ENCODE data around the gene ZBTB38. TPM values are rescaled to one million over a fixed set of nuclear protein-coding genes. Genes with fewer than 3 reads are reported as not detected.

ZBTB38 gene
- total RNA-seq, 1 experiment from 2014 or later = 21.8 TPM

DNA sequence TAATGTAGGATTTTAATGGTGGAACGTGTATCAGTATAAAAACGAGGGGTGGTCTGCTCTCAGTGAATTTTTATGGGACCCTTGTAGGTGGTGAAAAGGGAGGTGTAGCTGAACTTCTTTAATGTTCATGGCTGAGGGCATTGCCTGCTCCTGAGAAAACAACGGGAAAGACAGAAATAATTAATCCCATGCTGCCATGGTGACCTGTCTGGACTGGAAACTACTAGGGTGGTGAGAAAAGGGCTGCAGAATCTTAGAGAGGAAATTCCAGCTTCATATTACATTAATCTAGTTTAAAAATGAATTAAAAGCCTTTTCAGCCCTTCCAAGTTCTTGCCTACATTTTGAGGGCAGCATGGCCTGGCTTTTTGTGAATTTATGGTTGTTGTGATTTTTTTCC, 47.6 kb downstream of the ZBTB38 start:
- Histone ChIP-seq H3K9me2 (ENCODE audit: insufficient read depth) (no peaks in the 10 kb centered on the region), H3K27me3 (ENCODE audit: insufficient read depth, low read depth) (no peaks in the 10 kb centered on the region), H4K20me1 (ENCODE audit: insufficient read depth) (no peaks in the 10 kb centered on the region), H3K9me3 (ENCODE audit: insufficient read depth, low read depth) (no peaks in the 10 kb centered on the region), H3K4me2 (no peak overlapping the region), H2AFZ (no peak overlapping the region), H3K27ac (no peak overlapping the region), H3F3A (ENCODE audit: insufficient read depth, low read depth) (no peaks in the 10 kb centered on the region), H3K79me2 (ENCODE audit: low read depth) (no peaks in the 10 kb centered on the region), H3K4me1 (replicated peaks; ENCODE audit: insufficient read depth) (peaks cover 20% of the 10 kb centered on the region), H3K4me3 (no peak overlapping the region), H3K36me3 (ENCODE audit: low read depth) (no peaks in the 10 kb centered on the region)
- ChIA-PET CTCF (no interaction called here), POLR2A (ENCODE audit: unreplicated experiment) (no interaction called here)
- intact Hi-C loops (cut with micrococcal nuclease; ENCODE audit: unreplicated experiment) = no loop called here
- no TSS peak for BruUV-seq (replicated peaks)
- TF ChIP-seq, protein P1, sequence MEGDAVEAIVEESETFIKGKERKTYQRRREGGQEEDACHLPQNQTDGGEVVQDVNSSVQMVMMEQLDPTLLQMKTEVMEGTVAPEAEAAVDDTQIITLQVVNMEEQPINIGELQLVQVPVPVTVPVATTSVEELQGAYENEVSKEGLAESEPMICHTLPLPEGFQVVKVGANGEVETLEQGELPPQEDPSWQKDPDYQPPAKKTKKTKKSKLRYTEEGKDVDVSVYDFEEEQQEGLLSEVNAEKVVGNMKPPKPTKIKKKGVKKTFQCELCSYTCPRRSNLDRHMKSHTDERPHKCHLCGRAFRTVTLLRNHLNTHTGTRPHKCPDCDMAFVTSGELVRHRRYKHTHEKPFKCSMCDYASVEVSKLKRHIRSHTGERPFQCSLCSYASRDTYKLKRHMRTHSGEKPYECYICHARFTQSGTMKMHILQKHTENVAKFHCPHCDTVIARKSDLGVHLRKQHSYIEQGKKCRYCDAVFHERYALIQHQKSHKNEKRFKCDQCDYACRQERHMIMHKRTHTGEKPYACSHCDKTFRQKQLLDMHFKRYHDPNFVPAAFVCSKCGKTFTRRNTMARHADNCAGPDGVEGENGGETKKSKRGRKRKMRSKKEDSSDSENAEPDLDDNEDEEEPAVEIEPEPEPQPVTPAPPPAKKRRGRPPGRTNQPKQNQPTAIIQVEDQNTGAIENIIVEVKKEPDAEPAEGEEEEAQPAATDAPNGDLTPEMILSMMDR (conservative IDR thresholded peaks at IDR 0.05) = no peak
- TF ChIP-seq EZH2 (IDR thresholded peaks at IDR 0.05; ENCODE audit: low read depth) = no peak
- DNase-seq = no peak

Other genes starting within 250 kb of the ZBTB38 start
- gene PXYLP1, start 136.7 kb upstream of the ZBTB38 start, total RNA-seq (2021) = 7.8 and 11.1 TPM in 2 replicates
- 17.1 and 18.4 TPM in 2 replicates for gene RASA2, start 118.5 kb downstream of the ZBTB38 start, total RNA-seq (2021)